HG03095 (cell line): ENCODE measurements around the gene FSHR.

Source experiments
- ATAC-seq: cut with Tn5 transposase; IDR thresholded peaks from one replicate; pipeline ENCODE4 v1.9.1; 2021; ENCODE audit warnings: moderate library complexity; ENCODE audit not compliant: unreplicated experiment

The FSHR gene

GRCh38 chr2:48968011-48968410 is 186.3 kb downstream of the FSHR start:
- no peak for ATAC-seq

GRCh38 chr2:48965204-48965603 is 189.1 kb downstream of the FSHR start:
- ATAC-seq = no peak

- no peak for ATAC-seq
Observed at GRCh38 chr2:48961009-48961408, 193.3 kb downstream of the FSHR start.

- no peak for ATAC-seq
Observed at GRCh38 chr2:48954935-48955334, 199.4 kb downstream of the FSHR start.

GRCh38 chr2:48954311-48954710 is 200.0 kb downstream of the FSHR start:
- no peak for ATAC-seq

- no peak for ATAC-seq
Observed at GRCh38 chr2:48952614-48953013, 201.7 kb downstream of the FSHR start.

GRCh38 chr2:48952143-48952542 is 202.2 kb downstream of the FSHR start:
- no peak for ATAC-seq

GRCh38 chr2:48948400-48949125 is 205.8 kb downstream of the FSHR start:
- ATAC-seq = no peak

- ATAC-seq = peak; percentile 85
Observed at GRCh38 chr2:48946449-48947048, 207.8 kb downstream of the FSHR start.

- no peak for ATAC-seq
Observed at GRCh38 chr2:48944956-48945355, 209.4 kb downstream of the FSHR start.

GRCh38 chr2:48943436-48943835 is 210.9 kb downstream of the FSHR start:
- no peak for ATAC-seq

- no peak for ATAC-seq
Observed at GRCh38 chr2:48941908-48942307, 212.4 kb downstream of the FSHR start.

- no peak for ATAC-seq
Observed at GRCh38 chr2:48941456-48941855, 212.9 kb downstream of the FSHR start.

- no peak for ATAC-seq
Observed at GRCh38 chr2:48940606-48941005, 213.7 kb downstream of the FSHR start.

GRCh38 chr2:48939232-48939631 is 215.1 kb downstream of the FSHR start:
- ATAC-seq = no peak

- no peak for ATAC-seq
Observed at GRCh38 chr2:48938231-48938630, 216.1 kb downstream of the FSHR start.

- no peak for ATAC-seq
Observed at GRCh38 chr2:48934807-48935206, 219.5 kb downstream of the FSHR start.

- no peak for ATAC-seq
Observed at GRCh38 chr2:48933828-48934497, 220.4 kb downstream of the FSHR start.

GRCh38 chr2:48932667-48933066 is 221.6 kb downstream of the FSHR start:
- ATAC-seq = no peak

- no peak for ATAC-seq
Observed at GRCh38 chr2:48929571-48930301, 224.6 kb downstream of the FSHR start.

GRCh38 chr2:48927355-48927754 is 227.0 kb downstream of the FSHR start:
- ATAC-seq = no peak

GRCh38 chr2:48915884-48916283 is 238.4 kb downstream of the FSHR start:
- no peak for ATAC-seq
